Hepatocyte (in vitro differentiated cells): ENCODE data around the gene TST. TPM values are rescaled to one million over a fixed set of nuclear protein-coding genes. Genes with fewer than 3 reads are reported as not detected.

Experiments
- DNase-seq: peaks from one replicate; pipeline ENCODE4 v3.0.0-alpha.2; 2016; ENCODE audit warnings: low spot score
- H2AFZ ChIP-seq: fragments of 200-600 bp; sonication (generic); 2 replicates; pipeline ENCODE4 v1.6.0; 2016; ENCODE audit warnings: antibody characterized with exemption, mild to moderate bottlenecking
- H3K27ac ChIP-seq: fragments of 200-600 bp; sonication (generic); 2 replicates; pipeline ENCODE4 v1.5.1; 2016; ENCODE audit warnings: mild to moderate bottlenecking
- H3K27me3 ChIP-seq: fragments of 200-600 bp; sonication (generic); 2 replicates; pipeline ENCODE4 v1.6.1; 2016
- H3K36me3 ChIP-seq: fragments of 200-600 bp; sonication (generic); replicated peaks from 2 replicates; pipeline ENCODE4 v1.5.1; 2016; ENCODE audit warnings: low read depth; ENCODE audit not compliant: insufficient read depth
- H3K4me1 ChIP-seq: fragments of 200-600 bp; sonication (generic); 2 replicates; pipeline ENCODE4 v1.5.1; 2016; ENCODE audit warnings: mild to moderate bottlenecking, moderate library complexity; ENCODE audit not compliant: insufficient read depth
- H3K4me2 ChIP-seq: fragments of 200-600 bp; sonication (generic); 2 replicates; pipeline ENCODE4 v1.6.0; 2016
- H3K4me3 ChIP-seq: fragments of 200-600 bp; sonication (generic); 2 replicates; pipeline ENCODE4 v1.5.1; 2016; ENCODE audit warnings: mild to moderate bottlenecking
- H3K79me2 ChIP-seq: fragments of 200-600 bp; sonication (generic); 2 replicates; pipeline ENCODE4 v1.6.0; 2017; ENCODE audit warnings: mild to moderate bottlenecking
- H3K9me2 ChIP-seq: fragments of 200-600 bp; sonication (generic); replicated peaks from 2 replicates; pipeline ENCODE4 v1.6.0; 2017; ENCODE audit warnings: mild to moderate bottlenecking; ENCODE audit not compliant: insufficient read depth
- H3K9me3 ChIP-seq: fragments of 200-600 bp; sonication (generic); 2 replicates; pipeline ENCODE4 v1.5.1; 2016; ENCODE audit warnings: low read depth, mild to moderate bottlenecking
- H4K20me1 ChIP-seq: fragments of 200-600 bp; sonication (generic); 2 replicates; pipeline ENCODE4 v1.6.0; 2016; ENCODE audit warnings: mild to moderate bottlenecking; ENCODE audit not compliant: insufficient read depth, poor library complexity, severe bottlenecking
- CTCF ChIP-seq: fragments of 200-600 bp; sonication (generic); IDR thresholded peaks from 2 replicates; pipeline ENCODE4 v1.5.1; 2016; ENCODE audit warnings: antibody characterized with exemption, mild to moderate bottlenecking; ENCODE audit not compliant: poor library complexity
- EZH2 ChIP-seq: fragments of 200-600 bp; sonication (generic); IDR thresholded peaks from 2 replicates; pipeline ENCODE4 v1.6.1; 2016; ENCODE audit warnings: antibody characterized with exemption, mild to moderate bottlenecking, borderline replicate concordance
- EZH2phosphoT487 ChIP-seq: fragments of 200-600 bp; sonication (generic); IDR thresholded peaks from one replicate; pipeline ENCODE4 v1.6.1; 2018; ENCODE audit warnings: antibody characterized with exemption, mild to moderate bottlenecking, low read depth, moderate library complexity; ENCODE audit not compliant: unreplicated experiment, severe bottlenecking
- WGBS: methylation state at CpG from one replicate; pipeline ENCODE4 v1.1.6; 2016; ENCODE audit warnings: low lambda C conversion rate; ENCODE audit errors: missing lambda C conversion rate; 5-methylcytosine and 5-hydroxymethylcytosine counted together
- polyA plus RNA-seq: library from polyadenylated mRNA; unstranded; fragments of >200 nt; fragmentation: Nextera tagmentation; extraction: Ambion mirVana; gene quantifications from 2 replicates; pipeline ENCODE4 v1.2.1, GENCODE V29; 2016
- total RNA-seq: library from RNA; depleted of rRNA; stranded (reverse); fragments of >200 nt; gene quantifications from 2 replicates; pipeline ENCODE4 v1.2.3, GENCODE V29; 2014

The TST gene
- total and polyA plus RNA-seq, 2 experiments from 2014 or later = 50.2 to 111 TPM

GRCh38 chr22:37028692-37029674 is 9.7 kb upstream of the TST start:
- Histone ChIP-seq H4K20me1 (peaks cover 4% of the 10 kb centered on the region), H3K27ac (no peak overlapping the region), H3K9me2 (no peaks in the 10 kb centered on the region), H3K9me3 (no peaks in the 10 kb centered on the region), H3K4me1 (peaks cover 22% of the 10 kb centered on the region), H2AFZ (no peak overlapping the region), H3K27me3 (no peaks in the 10 kb centered on the region), H3K4me3 (no peak overlapping the region), H3K79me2 (peaks cover 7% of the 10 kb centered on the region), H3K36me3 (no peaks in the 10 kb centered on the region), H3K4me2 (no peak overlapping the region)
- TF ChIP-seq CTCF (no peak), EZH2phosphoT487 (no peak), EZH2 (no peak)
- DNase-seq = no peak
- 94% methylated on average over 22 of the region's 22 CpGs for WGBS

GRCh38 chr22:37027556-37027955 is 8.3 kb upstream of the TST start:
- TF ChIP-seq CTCF (no peak), EZH2 (no peak), EZH2phosphoT487 (no peak)
- Histone ChIP-seq H3K27ac (no peak overlapping the region), H2AFZ (no peak overlapping the region), H3K27me3 (no peaks in the 10 kb centered on the region), H3K79me2 (peaks cover 20% of the 10 kb centered on the region), H4K20me1 (peaks cover 4% of the 10 kb centered on the region), H3K9me2 (no peaks in the 10 kb centered on the region), H3K4me3 (no peak overlapping the region), H3K36me3 (no peaks in the 10 kb centered on the region), H3K9me3 (no peaks in the 10 kb centered on the region), H3K4me1 (peaks cover 16% of the 10 kb centered on the region), H3K4me2 (no peak overlapping the region)
- WGBS = 86% methylated on average over 7 of the region's 7 CpGs
- DNase-seq = no peak

GRCh38 chr22:37026325-37026724 is 7.1 kb upstream of the TST start:
- WGBS = 91% methylated on average over 5 of the region's 5 CpGs
- Histone ChIP-seq H3K9me2 (no peaks in the 10 kb centered on the region), H3K27me3 (no peaks in the 10 kb centered on the region), H2AFZ (no peak overlapping the region), H3K4me3 (no peak overlapping the region), H4K20me1 (peaks cover 11% of the 10 kb centered on the region), H3K4me1 (peaks cover 16% of the 10 kb centered on the region), H3K9me3 (no peaks in the 10 kb centered on the region), H3K79me2 (peaks cover 33% of the 10 kb centered on the region), H3K4me2 (no peak overlapping the region), H3K27ac (no peak overlapping the region), H3K36me3 (no peaks in the 10 kb centered on the region)
- DNase-seq = no peak
- TF ChIP-seq CTCF (no peak), EZH2 (no peak), EZH2phosphoT487 (no peak)
